NCI-H2227 (cell line): ENCODE results near the gene SLA2.
"Not testable (repeated sequence)": the region's sequence is repeated elsewhere in the genome, so short reads cannot be mapped to it uniquely, and the experiment has no call there.

Source experiments
- DNase-seq: peaks from one replicate; lab custom pipeline; 2025; ENCODE audit not compliant: unreplicated experiment; lab: John Stamatoyannopoulos, UW

The SLA2 gene

GRCh38 chr20:36646678-36647077 lies 682 bp upstream of the SLA2 start:
- DNase-seq: no peak

GRCh38 chr20:36645353-36645752 lies 643 bp downstream of the SLA2 start:
- no peak for DNase-seq

DNA sequence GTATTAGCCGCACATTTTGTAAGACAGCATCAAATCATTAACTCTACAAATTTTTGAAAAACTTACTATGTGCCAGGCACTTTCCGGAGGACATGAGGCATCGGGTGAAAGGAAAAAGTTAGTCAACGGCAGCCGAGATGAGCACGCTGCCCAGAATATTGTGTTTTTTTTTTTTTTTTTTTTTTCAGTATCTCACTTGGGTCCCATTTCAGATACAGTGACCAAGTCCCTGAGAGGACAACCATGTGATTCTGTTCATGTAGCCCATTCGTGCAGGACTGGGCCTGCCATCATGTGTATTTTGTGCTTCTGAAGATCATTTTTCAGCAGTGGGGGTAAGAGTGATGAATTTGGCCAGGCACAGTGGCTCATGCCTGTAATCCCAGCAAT lies 1.3 kb downstream of the SLA2 start:
- no peak for DNase-seq

DNA sequence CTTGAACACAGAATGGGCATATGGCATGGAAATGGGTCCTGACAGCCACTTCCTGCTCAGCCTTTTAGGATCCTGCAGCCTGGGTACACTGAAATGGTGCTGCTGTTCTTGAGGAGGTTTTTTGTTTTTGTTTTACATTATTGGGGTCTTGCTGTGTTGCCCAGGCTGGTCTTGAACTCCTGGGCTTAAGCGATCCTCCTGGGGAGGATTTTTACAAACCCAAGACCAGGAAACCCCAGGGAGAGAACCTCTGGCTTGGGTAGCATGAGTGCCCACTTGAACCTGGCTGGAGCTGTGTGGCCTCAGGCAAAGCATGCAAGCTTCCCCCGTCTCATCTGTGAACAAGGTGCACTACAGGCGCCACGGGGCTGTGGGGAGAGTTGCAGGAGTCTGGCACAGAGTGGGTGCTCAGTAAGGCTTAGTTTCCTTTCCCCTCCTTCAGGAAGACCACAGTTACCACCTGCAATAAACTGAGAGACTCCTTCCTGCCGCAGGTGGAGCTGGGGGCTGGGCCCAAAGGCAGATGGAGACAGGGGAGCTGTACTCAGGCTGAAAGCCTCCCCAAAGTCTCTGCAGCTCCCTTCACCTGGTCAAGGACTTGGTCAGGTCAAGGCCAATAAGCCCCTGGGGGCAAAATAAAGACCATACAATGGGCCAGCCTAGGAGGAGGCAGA lies 1.8 kb downstream of the SLA2 start:
- DNase-seq: no peak

DNA sequence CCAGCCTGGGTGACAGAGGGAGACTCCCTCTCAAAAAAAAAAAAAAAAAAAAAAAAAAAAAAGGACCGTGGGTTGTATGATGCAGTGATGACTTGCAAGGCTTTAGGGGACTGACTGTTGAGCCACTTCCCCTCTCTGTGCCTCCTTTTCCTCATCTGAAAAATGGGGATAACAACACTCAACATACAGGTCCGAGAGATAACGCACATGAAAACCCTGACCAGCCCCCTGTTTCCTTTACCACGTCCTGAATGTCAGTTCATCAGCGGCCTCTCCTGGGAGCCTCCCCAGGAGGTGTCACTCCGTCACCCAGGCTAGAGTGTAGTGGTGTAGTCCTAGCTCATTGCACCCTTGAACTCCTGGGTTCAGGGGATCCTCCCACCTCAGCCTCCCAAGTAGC lies 3.9 kb downstream of the SLA2 start:
- DNase-seq: no peak

GRCh38 chr20:36641506-36641843 lies 4.5 kb downstream of the SLA2 start:
- no peak for DNase-seq

- DNase-seq: not testable (repeated sequence)
Observed at GRCh38 chr20:36638876-36639400, 7.1 kb downstream of the SLA2 start.

DNA sequence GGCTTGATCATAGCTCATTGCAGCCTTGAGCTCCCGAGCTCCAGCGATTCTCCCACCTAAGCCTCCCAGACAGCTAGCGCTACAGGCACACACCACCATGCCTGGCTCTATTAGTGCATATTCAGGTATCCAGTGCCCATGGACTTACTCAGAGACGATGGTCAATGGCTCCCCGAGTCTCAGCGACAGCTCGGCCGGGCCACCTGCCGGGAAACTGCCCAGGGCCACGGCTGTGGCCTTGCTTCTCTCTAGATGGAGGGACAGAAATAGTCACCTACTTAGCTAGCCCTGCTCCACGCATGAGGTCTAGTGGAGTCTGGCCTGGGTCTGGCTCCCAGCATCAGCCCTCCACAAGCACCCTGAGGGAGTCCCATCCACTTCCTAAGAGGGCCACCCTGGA lies 11.7 kb downstream of the SLA2 start:
- DNase-seq: no peak

GRCh38 chr20:36633285-36633772 lies 12.7 kb downstream of the SLA2 start:
- no peak for DNase-seq

DNA sequence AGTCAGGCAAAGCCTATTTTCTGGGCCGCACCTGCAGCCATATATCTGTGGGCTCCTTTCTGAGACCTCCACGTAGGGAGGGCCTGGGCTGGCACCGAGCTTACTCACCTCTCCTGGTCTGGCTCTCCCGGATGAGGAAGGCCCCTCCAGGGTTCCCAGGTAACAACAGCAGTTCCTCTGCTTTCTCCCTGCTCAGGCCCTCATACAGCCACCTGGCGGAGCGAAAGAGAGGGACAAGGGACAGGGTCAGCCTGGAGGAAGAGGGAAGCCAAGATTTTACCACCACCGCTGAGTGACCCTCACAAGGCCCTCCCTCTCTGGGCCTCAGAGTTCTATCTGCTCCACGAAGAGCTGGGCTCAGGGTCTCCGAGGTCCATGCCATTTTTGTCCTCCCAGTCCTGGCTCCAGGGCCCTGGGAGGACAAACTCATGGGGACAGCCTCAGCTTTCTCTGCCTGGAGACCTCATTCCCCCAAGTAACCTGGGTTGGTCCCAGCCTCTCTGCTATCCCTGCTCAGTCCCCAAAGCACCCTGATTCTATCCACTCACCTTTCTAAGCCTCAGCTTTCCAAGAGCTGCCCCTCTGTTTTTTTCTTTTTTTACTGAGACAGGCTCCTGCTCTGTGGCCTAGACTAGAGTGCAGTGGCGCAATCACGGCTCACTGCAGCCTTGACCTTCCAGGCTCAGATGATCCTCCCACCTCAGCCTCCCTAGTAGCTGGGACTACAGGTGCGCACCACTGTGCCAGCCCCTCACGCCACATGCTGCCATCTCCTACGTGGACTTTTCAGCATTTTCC lies 13.3 kb downstream of the SLA2 start:
- no peak for DNase-seq

GRCh38 chr20:36632147-36632486 lies 13.9 kb downstream of the SLA2 start:
- no peak for DNase-seq

- no peak for DNase-seq
Observed at GRCh38 chr20:36631646-36632045, 14.3 kb downstream of the SLA2 start.

DNA sequence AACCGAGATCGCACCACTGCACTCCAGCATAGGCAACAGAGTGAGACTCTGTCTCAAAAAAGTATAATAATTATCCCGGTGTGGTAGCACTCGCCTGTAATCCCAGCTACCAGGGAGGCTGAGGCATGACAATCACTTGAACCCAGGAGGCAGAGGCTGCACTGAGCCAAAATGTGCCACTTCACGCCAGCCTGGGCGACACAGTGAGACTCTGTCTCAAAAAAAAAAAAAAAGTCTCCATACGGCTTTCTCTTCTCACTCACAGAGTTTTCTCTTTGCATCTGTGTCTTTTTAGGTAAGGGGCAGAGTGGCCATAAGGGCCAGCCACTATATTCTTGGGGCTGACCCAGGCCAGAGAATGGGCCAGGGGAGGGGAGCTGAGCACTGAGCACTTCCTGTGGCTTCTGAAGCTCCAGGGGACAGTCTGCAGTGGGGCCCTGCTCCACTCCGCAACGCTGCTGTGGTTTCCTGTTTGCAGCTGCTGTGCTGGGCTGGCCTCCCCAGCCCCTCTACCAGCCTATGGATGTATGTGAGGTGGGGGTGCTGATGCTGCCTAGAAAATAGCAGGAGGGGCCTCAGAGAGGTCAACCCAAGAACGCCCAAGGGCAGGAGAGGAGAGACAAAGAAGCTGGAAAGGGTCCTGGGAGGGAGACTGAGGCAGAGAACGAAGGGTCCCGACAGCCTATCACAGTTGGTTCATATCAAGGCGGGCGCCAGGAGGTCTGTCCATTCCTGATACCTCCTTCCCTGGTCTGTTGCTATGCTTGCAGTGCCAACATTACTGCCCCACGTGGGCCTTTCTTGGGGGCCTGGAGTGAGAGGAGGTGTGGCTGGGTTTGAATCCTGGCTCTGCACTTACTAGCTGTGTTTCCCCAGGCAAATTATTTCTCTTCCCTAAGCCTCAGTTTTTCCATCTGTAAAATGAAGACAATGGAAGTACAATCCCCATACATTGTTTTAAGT lies 16.0 kb downstream of the SLA2 start:
- no peak for DNase-seq

GRCh38 chr20:36628076-36628475 lies 17.9 kb downstream of the SLA2 start:
- DNase-seq: no peak

GRCh38 chr20:36624944-36625324 lies 21.1 kb downstream of the SLA2 start:
- no peak for DNase-seq

DNA sequence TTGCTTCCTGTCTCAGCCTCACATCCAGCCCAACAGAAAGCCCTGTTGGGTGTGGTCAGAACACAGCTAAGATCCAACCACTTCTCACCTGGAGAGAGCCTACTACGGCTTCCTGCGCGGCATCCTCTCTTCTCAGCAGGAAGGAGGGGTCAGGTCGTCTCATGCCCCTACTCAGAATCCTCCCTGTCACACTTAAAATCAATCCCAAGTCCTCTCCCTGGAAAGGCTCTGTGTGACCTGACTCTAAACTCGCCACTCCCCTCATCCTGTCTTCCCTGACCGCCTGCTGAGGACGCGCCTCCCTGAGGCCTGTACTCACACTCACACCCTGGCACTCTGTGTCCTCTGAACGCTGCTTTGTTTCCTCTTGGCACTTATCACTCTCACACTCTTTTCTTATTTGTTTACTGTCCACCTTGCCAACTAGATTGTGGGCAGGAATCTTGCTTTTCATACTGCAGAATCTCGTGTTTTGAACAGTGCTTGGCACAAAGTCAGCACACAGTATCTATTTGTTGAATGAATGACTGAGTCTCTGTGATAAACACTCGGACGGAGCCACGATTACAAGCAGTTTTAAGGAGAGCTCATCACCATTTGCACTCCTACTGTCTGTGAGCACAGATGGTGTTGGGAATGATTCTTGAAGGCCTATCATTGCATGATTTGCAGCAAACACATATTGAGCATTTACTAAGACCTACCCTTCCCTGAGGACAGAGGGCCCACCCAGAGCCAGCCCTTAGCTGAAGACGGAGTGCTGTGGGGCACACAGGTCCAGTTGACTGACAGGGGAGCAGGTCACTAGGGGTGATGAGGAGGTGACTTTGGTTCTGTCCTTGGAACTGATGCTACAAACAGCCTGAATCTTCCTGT lies 21.7 kb downstream of the SLA2 start:
- DNase-seq: peak; percentile 23

DNA sequence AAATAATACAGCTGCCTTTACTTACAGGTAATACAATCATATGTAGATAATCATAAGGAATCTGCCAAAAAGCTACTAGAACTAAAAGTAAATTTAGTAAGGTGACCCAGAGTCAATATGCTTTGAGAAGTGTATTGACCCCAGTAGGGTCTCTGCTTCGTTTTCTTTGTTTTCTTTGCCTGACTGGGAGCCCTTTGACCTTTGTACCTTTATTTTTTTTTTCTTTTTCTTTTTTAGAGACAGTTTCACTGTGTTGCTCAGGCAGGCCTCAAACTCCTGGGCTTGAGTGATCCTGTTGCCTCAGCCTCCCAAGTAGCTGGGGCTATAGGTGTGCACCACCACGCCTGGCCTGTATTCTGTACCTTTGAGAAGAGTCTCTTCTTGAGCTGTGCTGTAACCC lies 22.6 kb downstream of the SLA2 start:
- no peak for DNase-seq

DNA sequence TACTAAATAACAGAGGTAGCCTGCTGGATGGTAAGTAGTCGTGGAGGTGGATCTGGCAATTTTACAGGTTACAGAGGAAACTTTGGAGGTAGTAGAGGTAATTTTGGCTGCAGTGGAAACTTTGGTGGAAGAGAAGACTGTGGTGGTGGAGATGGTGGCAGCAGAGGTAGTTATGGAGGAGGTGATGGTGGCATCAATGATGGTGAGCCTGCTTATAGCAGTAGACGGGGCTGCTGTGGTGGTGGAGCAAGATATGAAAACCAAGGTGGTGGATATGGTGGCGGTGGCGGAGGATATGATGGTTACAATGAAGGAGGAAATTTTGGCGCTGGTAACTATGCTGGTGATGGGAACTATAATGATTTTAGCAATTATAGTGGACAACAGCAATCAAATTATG lies 25.1 kb downstream of the SLA2 start:
- DNase-seq: no peak

DNA sequence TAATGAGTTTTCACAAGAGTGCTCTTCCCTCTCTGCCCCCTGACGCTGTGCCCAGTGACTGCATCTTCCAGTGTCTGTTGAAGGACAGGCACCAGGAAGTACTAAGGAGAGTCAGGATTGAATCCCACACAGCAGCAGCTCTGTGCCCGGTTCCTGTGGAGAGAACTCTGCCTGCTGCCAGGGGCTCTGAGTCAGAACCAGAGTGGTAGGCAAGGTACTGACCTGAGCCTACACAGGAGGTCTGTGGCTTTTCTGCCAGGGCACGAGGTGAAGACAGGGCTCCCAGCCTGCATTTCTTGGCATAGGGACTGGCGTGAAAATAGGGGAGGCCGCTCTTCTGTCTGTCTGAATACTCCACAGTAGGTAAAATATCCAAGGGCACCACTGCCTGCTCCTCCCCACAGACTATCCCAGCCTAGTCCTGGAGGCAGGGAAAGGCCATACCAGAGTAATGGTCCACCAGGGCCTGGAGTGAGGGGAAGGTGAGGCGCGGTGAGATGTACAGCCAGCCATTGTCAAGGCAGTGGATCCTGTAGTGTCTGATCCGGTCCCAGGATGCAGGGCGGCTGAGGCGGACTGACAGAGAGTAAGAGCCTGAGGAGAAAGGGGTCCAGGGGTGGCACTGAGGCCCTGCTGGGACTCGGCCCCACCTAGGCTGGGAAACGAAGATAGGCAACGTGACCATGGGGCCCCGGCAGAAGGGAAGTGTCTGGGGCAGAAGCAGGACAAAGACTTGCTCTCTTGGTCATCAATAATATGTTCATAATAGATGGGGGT lies 31.0 kb downstream of the SLA2 start:
- no peak for DNase-seq

GRCh38 chr20:36613974-36614373 lies 32.0 kb downstream of the SLA2 start:
- no peak for DNase-seq
